Esophagus (tissue), 2 donors: ENCODE measurements around the gene DCD. TPM values are rescaled to one million over a fixed set of nuclear protein-coding genes. Genes with fewer than 3 reads are reported as not detected.
"Not testable (repeated sequence)": the region's sequence is repeated elsewhere in the genome, so short reads cannot be mapped to it uniquely, and the experiment has no call there.

ENCODE experiments used
- H3K27ac ChIP-seq, 2 donors: one replicate each; pipeline ENCODE4 v1.5.1; 2013; ENCODE audit warnings: low read depth in 2 of 2, mild to moderate bottlenecking in 2 of 2, inconsistent platforms in 1 of 2, low read length in 1 of 2, moderate library complexity in 1 of 2
- H3K27me3 ChIP-seq, 2 donors: one replicate each; pipeline ENCODE4 v1.6.1; 2013; ENCODE audit warnings: low read length in 2 of 2, control low read depth in 1 of 2, mild to moderate bottlenecking in 1 of 2; ENCODE audit not compliant: insufficient read depth in 2 of 2, control insufficient read depth in 1 of 2
- H3K36me3 ChIP-seq, 2 donors: one replicate each; pipeline ENCODE4 v1.6.1; 2013; ENCODE audit warnings: low read length in 1 of 2; ENCODE audit not compliant: control insufficient read depth in 2 of 2, insufficient read depth in 2 of 2
- H3K4me1 ChIP-seq, 2 donors: one replicate each; pipeline ENCODE4 v1.6.1; 2013; ENCODE audit warnings: low read length in 1 of 2; ENCODE audit not compliant: control insufficient read depth in 2 of 2, insufficient read depth in 2 of 2
- H3K4me3 ChIP-seq, 2 donors: one replicate each; pipeline ENCODE4 v1.5.1; 2013; ENCODE audit warnings: low read length in 2 of 2, mild to moderate bottlenecking in 2 of 2, low read depth in 1 of 2, moderate library complexity in 1 of 2
- H3K9me3 ChIP-seq, 2 donors: one replicate each; pipeline ENCODE4 v1.6.1; 2013; ENCODE audit warnings: mild to moderate bottlenecking in 2 of 2, low read depth in 1 of 2, low read length in 1 of 2, moderate library complexity in 1 of 2; ENCODE audit not compliant: control insufficient read depth in 2 of 2, insufficient read depth in 1 of 2
- WGBS, 2 donors: extraction: QIAGEN DNeasy Blood & Tissue Kit; methylation state at CpG; one replicate each; pipeline ENCODE4 v1.1.7; 2013; 5-methylcytosine and 5-hydroxymethylcytosine counted together
- polyA plus RNA-seq, 2 donors: library from polyadenylated mRNA; stranded (reverse); fragments of 200-250 nt; gene quantifications; one replicate each; pipeline ENCODE4 v1.2.3, GENCODE V29; 2013
- donor health status: healthy with polysubstance abuse.
- donor health status: Bipolar disorder and iron deficiency.

Gene DCD
- polyA plus RNA-seq, 2 donors, result not detected

GRCh38 chr12:54658306-54659264 lies 10.4 kb upstream of the DCD start:
- Histone ChIP-seq H3K4me1 (no peaks in the 10 kb centered on the region), H3K4me3 (no peak overlapping the region), H3K27me3 (no peaks in the 10 kb centered on the region), H3K36me3 (no peaks in the 10 kb centered on the region), H3K9me3 (peaks cover 0 to 6% of the 10 kb centered on the region in 2 donors), H3K27ac (no peak overlapping the region)
- WGBS, 2 donors, result 55 to 62% methylated on average over 19 of the region's 19 CpGs

- Histone ChIP-seq H3K36me3 (no peaks in the 10 kb centered on the region), H3K27ac (no peak overlapping the region)
- WGBS, 2 donors, result 85 to 87% methylated on average over 6 of the region's 6 CpGs
Measured at GRCh38 chr12:54657105-54657607, 9.0 kb upstream of the DCD start.

DNA sequence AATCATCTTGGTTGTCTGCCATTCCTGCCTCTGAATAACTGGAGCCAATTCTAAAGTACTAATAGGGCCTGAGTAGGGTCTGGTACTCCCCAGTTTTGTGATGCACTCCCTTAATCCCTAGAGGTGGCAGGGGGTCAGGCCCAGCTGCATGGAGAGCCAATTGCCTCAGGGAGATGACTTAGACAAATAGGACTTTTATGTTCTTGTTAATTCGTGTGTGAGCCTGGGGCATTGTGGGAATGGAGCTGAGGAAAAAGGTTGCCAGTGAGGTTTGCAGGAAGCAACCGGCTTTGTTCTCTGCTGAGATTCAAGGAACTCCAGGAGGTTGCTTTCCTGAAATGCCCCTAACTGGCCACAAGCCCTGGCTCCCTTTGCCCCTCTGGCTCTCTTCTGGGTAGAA lies 6.8 kb upstream of the DCD start:
- no peaks in the 10 kb centered on the region for H3K36me3 ChIP-seq
- H3K4me3 ChIP-seq, result no peak overlapping the region
- no peaks in the 10 kb centered on the region for H3K4me1 ChIP-seq
- WGBS, 2 donors, result 12 to 19% methylated on average over 2 of the region's 2 CpGs
- peaks cover 0 to 6% of the 10 kb centered on the region in 2 donors for H3K9me3 ChIP-seq
- no peak overlapping the region for H3K27ac ChIP-seq
- no peaks in the 10 kb centered on the region for H3K27me3 ChIP-seq

More at GRCh38 chr12:54657105-54657607, 9.0 kb upstream of the DCD start:
- peaks cover 0 to 6% of the 10 kb centered on the region in 2 donors for H3K9me3 ChIP-seq
- no peaks in the 10 kb centered on the region for H3K4me1 ChIP-seq
- no peak overlapping the region for H3K4me3 ChIP-seq
- H3K27me3 ChIP-seq, result no peaks in the 10 kb centered on the region

- no peak overlapping the region for H3K27ac ChIP-seq
- no peaks in the 10 kb centered on the region for H3K4me1 ChIP-seq
- WGBS, 2 donors, result 70 to 82% methylated on average over 9 of the region's 9 CpGs
- peaks cover 0 to under 1% of the 10 kb centered on the region in 2 donors for H3K9me3 ChIP-seq
- H3K36me3 ChIP-seq, result no peaks in the 10 kb centered on the region
- no peak overlapping the region for H3K4me3 ChIP-seq
- no peaks in the 10 kb centered on the region for H3K27me3 ChIP-seq
Measured at GRCh38 chr12:54653025-54653424, 4.9 kb upstream of the DCD start.

DNA sequence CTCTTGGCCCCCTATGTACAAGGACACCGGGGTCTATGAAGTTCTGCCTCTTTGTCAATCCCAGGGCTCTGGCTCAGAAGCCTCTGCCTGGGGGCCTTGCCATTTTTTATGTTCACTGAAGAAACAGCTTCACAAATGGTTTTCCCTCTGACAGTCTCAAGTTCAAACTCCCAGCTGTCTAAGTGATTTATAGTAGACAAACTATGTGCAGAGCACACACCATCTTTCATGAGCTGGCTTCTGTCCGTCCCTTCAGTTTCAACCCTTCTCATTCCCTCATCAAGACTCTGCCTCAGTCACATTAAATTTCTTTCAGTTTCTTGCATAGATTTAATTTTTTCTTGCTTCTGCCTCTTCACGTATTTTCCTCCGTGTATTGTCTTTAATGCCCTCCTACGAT lies 2.7 kb upstream of the DCD start:
- Histone ChIP-seq H3K4me3 (no peak overlapping the region), H3K36me3 (no peaks in the 10 kb centered on the region), H3K27me3 (no peaks in the 10 kb centered on the region), H3K9me3 (no peaks in the 10 kb centered on the region), H3K4me1 (no peaks in the 10 kb centered on the region), H3K27ac (no peak overlapping the region)
- WGBS, 2 donors, result 78 to 79% methylated on average over 5 of the region's 5 CpGs

GRCh38 chr12:54650409-54650808 lies 2.2 kb upstream of the DCD start:
- 43 to 50% methylated on average over 4 of the region's 4 CpGs for WGBS, 2 donors
- Histone ChIP-seq H3K4me3 (no peak overlapping the region), H3K36me3 (no peaks in the 10 kb centered on the region), H3K4me1 (no peaks in the 10 kb centered on the region), H3K9me3 (no peaks in the 10 kb centered on the region), H3K27ac (no peak overlapping the region), H3K27me3 (no peaks in the 10 kb centered on the region)

DNA sequence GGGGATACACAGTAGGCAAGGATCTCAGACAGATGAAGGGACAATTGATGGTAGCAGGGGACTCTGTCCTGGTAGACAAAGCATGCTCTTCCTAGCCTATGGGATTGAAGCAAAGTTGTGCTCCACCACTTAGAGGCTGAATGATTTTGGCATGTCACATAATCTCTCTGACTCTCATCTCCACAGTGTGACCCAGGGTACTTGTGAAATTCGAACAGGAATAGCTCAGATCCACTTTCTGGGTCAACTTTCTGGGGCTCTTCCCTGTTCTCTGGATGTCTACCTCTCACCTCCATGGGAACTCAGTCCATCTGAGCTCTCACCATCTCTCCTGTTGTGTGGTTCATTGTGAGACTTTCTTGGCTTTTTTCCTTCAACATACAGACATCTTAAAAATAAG lies 1.7 kb upstream of the DCD start:
- no peak overlapping the region for H3K27ac ChIP-seq
- no peaks in the 10 kb centered on the region for H3K27me3 ChIP-seq
- 53 to 58% methylated on average over 1 of the region's 1 CpG for WGBS, 2 donors
- no peaks in the 10 kb centered on the region for H3K4me1 ChIP-seq
- H3K4me3 ChIP-seq, result no peak overlapping the region
- H3K36me3 ChIP-seq, result no peaks in the 10 kb centered on the region
- H3K9me3 ChIP-seq, result no peaks in the 10 kb centered on the region

GRCh38 chr12:54641554-54641953 lies 6.6 kb downstream of the DCD start:
- no peak overlapping the region for H3K4me3 ChIP-seq
- H3K9me3 ChIP-seq, result peaks cover 0 to 2% of the 10 kb centered on the region in 2 donors
- no peaks in the 10 kb centered on the region for H3K4me1 ChIP-seq
- H3K27ac ChIP-seq, result no peak overlapping the region
- H3K27me3 ChIP-seq, result peaks cover 0 to 2% of the 10 kb centered on the region in 2 donors
- 80 to 83% methylated on average over 1 of the region's 1 CpG for WGBS, 2 donors
- no peaks in the 10 kb centered on the region for H3K36me3 ChIP-seq

- Histone ChIP-seq H3K27me3 (peaks cover 0 to 2% of the 10 kb centered on the region in 2 donors), H3K4me1 (no peaks in the 10 kb centered on the region), H3K4me3 (no peak overlapping the region), H3K9me3 (peaks cover 0 to 2% of the 10 kb centered on the region in 2 donors), H3K36me3 (no peaks in the 10 kb centered on the region), H3K27ac (no peak overlapping the region)
- 81 to 86% methylated on average over 4 of the region's 4 CpGs for WGBS, 2 donors
Measured at GRCh38 chr12:54641089-54641488, 7.1 kb downstream of the DCD start.

GRCh38 chr12:54639112-54639511 lies 9.1 kb downstream of the DCD start:
- 83 to 84% methylated on average over 2 of the region's 2 CpGs for WGBS, 2 donors
- not testable (repeated sequence) for H3K4me3 ChIP-seq, H3K27me3 ChIP-seq, H3K4me1 ChIP-seq, H3K27ac ChIP-seq, H3K36me3 ChIP-seq, H3K9me3 ChIP-seq
